ENCODE results near the gene PRDM12.
A peak's percentile ranks its signal among the peaks of the same experiment; 100 is the strongest.

The PRDM12 gene

DNA sequence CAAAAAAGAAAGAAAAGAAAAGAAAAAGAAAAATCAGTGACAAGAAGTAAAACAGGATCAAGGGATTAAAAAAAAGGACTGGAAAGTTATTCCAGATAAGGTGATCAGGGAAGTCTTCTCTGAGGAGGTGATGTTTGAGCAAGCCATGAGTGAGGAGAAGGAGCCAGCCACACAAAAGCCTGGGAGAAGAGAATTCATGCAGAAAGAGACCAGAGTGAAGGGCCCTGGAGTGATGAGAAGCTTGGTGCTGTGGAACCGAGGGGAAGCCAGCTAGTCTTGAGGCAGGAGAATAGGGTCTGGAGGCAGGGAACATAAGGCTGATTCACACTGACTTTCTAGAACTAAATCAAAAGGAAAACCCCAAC lies 25.2 kb downstream of the PRDM12 start:
- peak overlapping the region; percentile 10; the same call in 1 of the 2 replicates for H3K4me3 ChIP-seq (ENCODE audit: low read depth, low read length)
- ChIA-PET CTCF (interaction anchor here (1.6 to 4.8 kb wide), 4 partner anchors 11 to 229 kb away, joined by 7 to 34 read pairs (median 10); no protein-coding TSS in a partner anchor), POLR2A (interaction anchor here (0.5 kb wide), 1 partner anchor 189 kb away, joined by 3 read pairs; no protein-coding TSS in a partner anchor)
- TF ChIP-seq, protein P1, sequence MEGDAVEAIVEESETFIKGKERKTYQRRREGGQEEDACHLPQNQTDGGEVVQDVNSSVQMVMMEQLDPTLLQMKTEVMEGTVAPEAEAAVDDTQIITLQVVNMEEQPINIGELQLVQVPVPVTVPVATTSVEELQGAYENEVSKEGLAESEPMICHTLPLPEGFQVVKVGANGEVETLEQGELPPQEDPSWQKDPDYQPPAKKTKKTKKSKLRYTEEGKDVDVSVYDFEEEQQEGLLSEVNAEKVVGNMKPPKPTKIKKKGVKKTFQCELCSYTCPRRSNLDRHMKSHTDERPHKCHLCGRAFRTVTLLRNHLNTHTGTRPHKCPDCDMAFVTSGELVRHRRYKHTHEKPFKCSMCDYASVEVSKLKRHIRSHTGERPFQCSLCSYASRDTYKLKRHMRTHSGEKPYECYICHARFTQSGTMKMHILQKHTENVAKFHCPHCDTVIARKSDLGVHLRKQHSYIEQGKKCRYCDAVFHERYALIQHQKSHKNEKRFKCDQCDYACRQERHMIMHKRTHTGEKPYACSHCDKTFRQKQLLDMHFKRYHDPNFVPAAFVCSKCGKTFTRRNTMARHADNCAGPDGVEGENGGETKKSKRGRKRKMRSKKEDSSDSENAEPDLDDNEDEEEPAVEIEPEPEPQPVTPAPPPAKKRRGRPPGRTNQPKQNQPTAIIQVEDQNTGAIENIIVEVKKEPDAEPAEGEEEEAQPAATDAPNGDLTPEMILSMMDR (IDR thresholded peaks at IDR 0.05; ENCODE audit: insufficient read depth, low read length, missing control alignments) = no peak
- DNase-seq (ENCODE audit: low read depth, low spot score) = no peak

DNA sequence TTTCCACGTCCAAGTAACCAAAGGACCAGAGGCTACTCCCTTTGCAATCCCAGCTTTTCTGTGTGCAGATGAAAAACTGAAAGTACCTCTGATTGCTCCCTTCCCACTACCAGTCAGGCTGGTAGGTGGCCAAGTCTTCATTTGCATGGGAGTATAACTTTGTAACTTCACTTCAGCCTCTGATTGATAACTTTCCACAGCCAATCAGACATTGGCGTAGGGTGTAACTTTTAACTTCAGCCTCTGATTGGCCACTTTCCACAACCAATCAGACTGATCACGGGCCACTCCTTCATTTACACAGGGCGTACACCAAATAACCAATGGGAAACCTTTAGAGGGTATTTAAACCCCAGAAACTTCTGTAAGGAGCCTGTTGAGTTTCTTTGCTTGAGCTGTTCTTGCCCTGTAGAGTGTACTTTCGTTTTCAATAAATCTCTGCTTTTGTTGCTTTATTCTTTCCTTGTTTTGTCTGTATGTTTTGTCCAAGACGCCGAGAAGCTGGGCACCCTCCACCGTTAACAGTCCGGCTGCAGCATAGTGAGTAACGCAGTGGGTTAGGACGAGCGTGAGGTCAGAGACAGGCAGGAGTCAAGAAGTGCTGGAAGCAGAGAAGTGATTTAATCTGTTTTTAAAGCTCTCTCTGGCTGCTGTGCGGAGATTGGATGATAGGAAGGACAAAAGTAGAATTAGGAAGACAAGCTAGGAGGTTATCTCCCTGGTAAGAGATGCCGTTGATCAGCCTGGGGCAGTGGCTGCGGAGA lies 25.7 kb downstream of the PRDM12 start:
- peak overlapping the region; percentile 24 for H3K4me3 ChIP-seq (ENCODE audit: low read depth, low read length)
- ChIA-PET POLR2A (interaction anchor here (0.5 kb wide), 1 partner anchor 188 kb away, joined by 3 read pairs; no protein-coding TSS in a partner anchor), CTCF (interaction anchor here (0.8 to 4.8 kb wide), 7 partner anchors 8 to 357 kb away, joined by 3 to 34 read pairs (median 8); no protein-coding TSS in a partner anchor)
- TF ChIP-seq, protein P1 (IDR thresholded peaks at IDR 0.05; ENCODE audit: insufficient read depth, low read length, missing control alignments) = no peak
- DNase-seq (ENCODE audit: low read depth, low spot score) = peak; percentile 47

DNA sequence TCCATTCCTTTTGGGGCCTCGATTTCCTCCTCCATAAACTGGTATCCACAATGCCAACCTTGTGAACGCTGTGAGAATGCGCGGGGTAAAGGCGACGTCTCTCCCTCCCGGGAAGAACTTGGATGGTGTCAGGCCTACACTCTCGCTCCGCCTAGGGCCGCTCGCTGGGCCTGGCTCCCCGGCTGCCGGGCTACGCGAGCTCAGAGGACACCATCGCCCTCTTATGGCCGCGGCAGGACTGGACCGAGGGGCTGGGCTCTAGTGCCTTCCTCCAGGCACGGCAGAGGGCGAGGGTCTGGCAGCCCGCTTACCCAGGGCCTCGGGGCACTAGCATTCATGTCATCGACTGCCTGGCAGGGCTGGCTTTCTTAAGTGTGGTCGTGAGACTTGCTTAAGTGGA lies 27.9 kb downstream of the PRDM12 start:
- no peak for DNase-seq (ENCODE audit: low read depth, low spot score)
- TF ChIP-seq, protein P1 (IDR thresholded peaks at IDR 0.05; ENCODE audit: insufficient read depth, low read length, missing control alignments) = no peak
- CTCF ChIA-PET = interaction anchor here (1.0 to 5.2 kb wide), 8 partner anchors 8 to 585 kb away, joined by 3 to 34 read pairs (median 11); no protein-coding TSS in a partner anchor
- H3K4me3 ChIP-seq (ENCODE audit: low read depth, low read length) = no peak overlapping the region
- POLR2A ChIA-PET = no interaction called here

DNA sequence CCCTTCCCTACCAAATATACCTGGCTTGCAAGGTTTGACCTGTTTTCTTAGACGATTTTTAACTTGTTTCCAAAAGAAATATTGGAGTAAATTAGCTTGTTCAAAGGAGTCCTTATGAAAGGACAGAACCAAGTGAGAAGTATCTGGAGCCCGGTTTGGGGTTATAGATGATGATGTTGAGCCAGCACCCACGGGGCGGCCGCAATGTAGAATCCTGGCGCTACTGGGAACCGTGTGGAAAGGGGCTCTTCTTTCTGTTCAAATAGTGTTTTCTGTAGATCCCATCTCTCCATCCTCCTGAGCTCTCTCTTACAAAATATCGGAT lies 28.7 kb downstream of the PRDM12 start:
- POLR2A ChIA-PET = no interaction called here
- H3K4me3 ChIP-seq (ENCODE audit: low read depth, low read length) = peak overlapping the region; percentile 50
- no peak for DNase-seq (ENCODE audit: low read depth, low spot score)
- CTCF ChIA-PET = interaction anchor here (1.0 to 5.2 kb wide), 11 partner anchors 8 to 586 kb away, joined by 3 to 34 read pairs (median 5); no protein-coding TSS in a partner anchor
- TF ChIP-seq, protein P1 (IDR thresholded peaks at IDR 0.05; ENCODE audit: insufficient read depth, low read length, missing control alignments) = no peak

DNA sequence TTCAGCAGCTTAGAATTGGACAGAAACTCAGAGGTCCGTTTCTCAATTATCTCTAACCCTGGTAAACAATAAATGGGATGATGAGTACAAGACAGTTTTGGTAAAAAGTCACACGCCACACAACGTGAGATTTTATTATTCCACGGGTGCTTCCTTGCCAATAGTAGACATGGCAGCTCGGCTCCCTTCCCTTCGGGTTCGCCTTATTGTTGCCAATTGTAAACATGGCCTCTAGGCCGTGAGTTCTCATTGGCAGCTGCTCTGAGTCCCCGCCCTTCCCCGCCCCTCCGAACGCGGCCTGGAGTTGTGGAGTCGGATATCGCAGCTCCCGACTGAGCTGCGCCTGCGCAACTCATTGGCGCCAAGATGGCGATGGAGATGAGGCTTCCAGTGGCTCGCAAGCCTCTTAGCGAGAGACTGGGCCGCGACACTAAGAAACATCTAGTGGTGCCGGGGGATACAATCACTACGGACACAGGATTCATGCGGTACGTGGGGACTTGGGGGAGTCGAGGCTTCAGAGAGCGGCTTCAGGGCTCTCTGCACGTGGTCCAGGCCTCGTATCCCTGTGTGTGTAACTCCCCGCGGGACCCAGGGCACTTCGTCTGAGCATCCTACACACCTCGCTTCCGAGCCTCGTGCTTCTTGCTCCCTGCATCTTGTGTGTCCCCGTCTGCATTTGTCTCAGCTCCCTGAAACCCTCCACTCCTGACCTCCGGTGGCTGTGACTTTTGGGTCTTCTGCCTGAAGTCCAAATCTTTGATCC lies 29.2 kb downstream of the PRDM12 start, which contains the start of gene EXOSC2:
TSS of gene EXOSC2 (plus strand) at position 355 of the 766 bp plus-strand sequence. CDS start at position 367, 12 bp downstream.
- POLR2A ChIA-PET = no interaction called here
- peak within 1 kb of the TSS; percentile 86 for H3K4me3 ChIP-seq (ENCODE audit: low read depth, low read length)
- TF ChIP-seq, protein P1 (IDR thresholded peaks at IDR 0.05; ENCODE audit: insufficient read depth, low read length, missing control alignments) = no peak
- peak; percentile 88 for DNase-seq (ENCODE audit: low read depth, low spot score)
- CTCF ChIA-PET = interaction anchor here (1.0 to 5.2 kb wide), 11 partner anchors 7 to 587 kb away, joined by 3 to 34 read pairs (median 5); no protein-coding TSS in a partner anchor
